Measurements from ENCODE around the gene CELSR1.
"Not testable (repeated sequence)": the region's sequence is repeated elsewhere in the genome, so short reads cannot be mapped to it uniquely, and the experiment has no call there.

CELSR1 gene

DNA sequence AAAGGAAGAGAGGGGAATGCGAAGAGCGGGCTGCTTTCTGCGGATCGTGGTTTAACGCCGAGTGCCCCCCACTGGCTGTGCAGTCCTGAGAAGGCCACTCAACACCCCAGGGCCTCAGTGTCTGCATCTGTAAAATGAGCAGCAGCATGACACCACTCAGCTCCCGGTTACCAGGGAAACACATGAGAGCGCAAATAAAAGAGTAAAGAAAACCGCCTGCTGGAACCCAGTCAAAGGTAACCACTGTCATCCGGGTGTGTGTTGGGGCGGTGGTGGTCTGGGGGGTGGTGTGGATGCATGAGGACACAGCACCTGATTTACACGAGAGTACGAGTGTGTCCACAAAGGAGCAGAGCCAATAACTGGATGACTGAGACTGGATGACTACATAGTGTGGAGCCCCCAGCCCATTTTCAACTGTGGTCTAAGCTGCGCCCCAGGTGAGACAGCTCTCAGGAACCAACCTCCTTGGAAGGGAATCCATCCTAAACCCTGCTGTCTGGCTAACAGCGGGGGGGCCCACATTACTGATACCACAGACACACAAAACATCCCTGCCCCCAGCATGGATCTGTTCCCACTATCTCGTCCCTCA is 5.7 kb downstream of the CELSR1 start:
- DNase-seq = no peak

DNA sequence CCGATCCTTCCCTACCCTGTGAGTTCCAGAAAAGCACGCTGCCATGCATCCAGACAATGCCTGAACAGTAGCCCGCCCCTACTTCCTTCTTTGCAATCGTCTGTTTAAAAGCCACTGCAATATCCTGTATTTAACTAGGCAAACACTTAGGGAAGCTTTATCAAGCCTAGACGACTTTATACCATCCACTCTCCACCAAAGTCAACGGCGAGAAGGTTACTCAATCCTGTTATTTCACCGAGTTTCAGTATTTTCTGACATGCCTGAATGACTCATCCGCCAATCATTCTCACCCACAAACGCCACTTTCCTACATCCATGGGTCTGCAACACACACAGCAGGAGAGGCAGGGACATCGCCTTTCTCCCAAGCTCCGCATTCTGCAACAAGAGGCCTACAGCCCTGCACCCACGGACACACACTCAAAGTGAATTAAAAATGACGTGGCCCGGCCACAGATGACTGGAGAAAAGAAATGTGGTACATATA is 9.3 kb downstream of the CELSR1 start:
- DNase-seq = no peak

DNA sequence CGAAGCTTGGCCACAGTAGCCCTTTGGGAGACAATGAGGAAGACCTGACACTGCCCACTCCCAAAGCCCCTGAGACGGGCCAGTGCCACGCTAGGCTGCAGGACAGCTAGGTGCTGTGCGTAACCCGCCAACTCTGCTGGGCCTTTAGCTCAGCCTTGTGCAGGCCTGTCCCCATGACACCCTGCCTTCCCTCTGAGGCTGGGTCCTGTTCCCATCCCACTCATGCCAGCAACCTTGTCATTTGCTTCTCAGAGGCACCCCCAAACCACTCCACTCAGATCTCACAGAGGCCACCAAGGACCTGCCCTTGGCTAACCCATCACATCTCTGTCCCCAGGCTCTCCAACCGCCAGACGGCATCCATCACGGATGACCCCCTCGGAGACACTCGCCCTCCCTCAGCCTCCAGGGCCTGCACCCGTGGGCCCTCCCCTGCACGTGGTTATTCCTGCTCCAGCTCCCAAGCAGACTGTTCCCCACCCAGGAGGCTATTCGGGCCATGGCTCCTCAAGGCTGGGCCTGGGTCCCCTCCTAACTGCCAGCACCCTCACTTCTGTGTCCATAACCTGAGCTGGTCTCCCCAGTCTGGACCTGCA is 11.1 kb downstream of the CELSR1 start:
- no peak for DNase-seq

GRCh38 chr22:46525389-46526243 is 11.8 kb downstream of the CELSR1 start:
- no peak for DNase-seq

DNA sequence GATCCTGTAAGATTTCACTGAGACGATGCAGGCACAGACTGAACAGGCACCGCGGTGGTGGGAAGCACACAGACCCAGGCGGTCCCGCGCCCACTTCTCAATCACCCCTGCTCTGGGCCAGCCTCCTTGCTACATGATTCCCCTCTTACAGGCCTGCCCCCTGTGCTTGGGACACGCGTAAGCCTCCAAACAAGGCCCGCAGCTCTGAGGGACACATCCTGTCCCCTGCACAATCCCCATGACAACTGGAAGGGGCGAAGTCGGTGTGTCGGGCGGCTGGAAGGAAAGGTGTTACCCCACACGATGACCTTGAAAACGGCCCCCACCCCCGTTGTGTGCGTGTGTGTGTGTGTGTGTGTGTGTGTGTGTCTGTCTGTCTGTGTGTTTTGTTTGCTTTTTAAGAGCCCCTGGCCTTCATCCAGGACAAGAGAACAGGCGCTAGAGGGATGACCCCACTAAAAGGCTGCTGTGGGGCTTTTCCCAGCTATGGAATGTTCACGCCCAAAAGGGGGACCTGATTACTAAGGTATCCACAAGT is 13.1 kb downstream of the CELSR1 start:
- no peak for DNase-seq

- no peak for DNase-seq
Measured at GRCh38 chr22:46522797-46523196, 14.6 kb downstream of the CELSR1 start.

DNA sequence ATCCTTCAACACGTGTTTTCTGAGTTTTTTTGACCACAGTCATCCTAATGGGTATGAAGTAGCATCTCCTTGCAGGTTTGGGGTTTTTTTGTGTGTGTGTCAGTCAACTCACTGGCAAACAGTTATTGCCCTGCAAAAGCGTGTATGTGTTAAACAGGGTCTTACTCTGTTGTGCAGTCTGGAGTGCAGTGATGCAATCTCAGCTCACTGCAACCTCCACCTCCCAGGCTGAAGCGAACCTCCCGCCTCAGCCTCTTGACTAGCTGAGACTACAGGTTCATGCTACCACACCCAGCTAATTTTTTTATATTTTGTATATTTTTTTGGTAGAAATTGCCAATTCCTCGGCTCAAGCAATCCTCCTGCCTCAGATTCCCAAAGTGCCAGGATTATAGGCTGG is 15.4 kb downstream of the CELSR1 start:
- DNase-seq = no peak

DNA sequence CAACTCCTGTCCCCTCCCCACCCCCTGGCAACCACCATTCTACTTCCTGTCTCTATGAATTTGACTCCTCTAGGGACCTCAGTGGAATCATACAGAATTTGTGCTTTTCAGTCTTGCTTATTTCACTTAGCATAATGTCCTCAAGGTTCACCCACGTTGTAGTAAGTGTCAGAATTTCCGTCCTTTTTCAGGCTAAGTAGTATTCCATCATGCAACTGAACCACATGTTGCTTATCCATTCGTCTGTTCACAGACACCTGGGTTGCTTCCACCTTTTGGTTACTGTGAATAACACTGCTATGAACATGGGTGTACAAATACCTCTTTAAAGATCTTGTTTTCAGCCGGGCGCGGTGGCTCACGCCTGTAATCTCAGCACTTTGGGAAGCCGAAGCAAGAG is 16.5 kb downstream of the CELSR1 start:
- no peak for DNase-seq

DNA sequence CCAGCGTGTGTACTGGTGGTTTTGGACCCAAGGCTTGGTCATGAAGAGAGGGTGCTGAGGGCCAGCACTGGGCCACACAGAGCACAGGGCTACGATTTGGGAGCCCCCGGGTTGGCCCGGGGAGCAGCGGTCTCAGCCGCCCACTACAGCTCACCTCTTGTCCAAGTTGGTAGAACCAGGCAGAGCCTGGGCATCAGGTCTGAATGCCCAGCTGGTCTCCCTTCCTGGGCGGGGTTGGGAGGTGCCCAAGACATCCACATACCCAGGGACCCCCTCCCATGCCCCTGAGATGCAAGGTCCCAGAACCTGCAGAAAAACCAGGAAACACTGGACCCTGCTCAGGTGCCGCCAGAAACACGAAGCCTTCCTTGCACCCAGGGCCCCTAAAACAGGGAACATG is 18.0 kb downstream of the CELSR1 start:
- DNase-seq = no peak

- DNase-seq = no peak
Measured at GRCh38 chr22:46518542-46519325, 18.7 kb downstream of the CELSR1 start.

GRCh38 chr22:46518038-46518437 is 19.4 kb downstream of the CELSR1 start:
- DNase-seq = no peak

DNA sequence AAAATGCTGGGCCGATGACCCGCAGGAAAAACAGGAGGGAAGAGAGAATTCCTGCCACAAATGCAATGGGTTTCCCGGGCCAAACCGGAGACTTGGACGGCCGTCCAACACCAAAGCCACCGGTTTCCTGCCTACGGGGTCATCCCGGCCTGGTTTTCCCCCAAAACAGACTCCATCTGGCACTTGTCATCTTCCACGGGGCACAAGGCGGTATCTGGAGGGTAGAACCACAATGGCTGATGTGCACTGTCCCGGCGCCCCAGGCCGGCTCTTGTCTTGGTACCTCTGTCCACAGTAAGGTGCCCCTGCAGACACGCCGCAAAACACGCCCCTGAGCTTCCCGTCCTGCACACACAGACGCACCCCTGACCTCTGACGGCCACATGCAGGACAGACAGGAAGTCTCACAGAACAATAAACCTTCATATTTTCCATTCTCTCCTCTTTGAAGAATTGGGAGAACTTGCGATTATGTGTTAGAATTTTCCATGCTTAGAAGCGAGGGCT is 20.1 kb downstream of the CELSR1 start:
- DNase-seq = no peak

GRCh38 chr22:46516638-46517037 is 20.8 kb downstream of the CELSR1 start:
- no peak for DNase-seq

DNA sequence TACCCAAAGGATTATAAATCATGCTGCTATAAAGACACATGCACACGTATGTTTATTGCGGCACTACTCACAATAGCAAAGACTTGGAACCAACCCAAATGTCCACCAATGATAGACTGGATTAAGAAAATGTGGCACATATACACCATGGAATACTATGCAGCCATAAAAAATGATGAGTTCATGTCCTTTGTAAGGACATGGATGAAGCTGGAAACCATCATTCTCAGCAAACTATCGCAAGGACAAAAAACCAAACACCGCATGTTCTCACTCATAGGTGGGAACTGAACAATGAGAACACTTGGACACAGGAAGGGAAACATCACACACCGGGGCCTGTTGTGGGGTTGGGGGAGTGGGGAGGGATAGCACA is 21.3 kb downstream of the CELSR1 start:
- DNase-seq = not testable (repeated sequence)

GRCh38 chr22:46515208-46516111 is 22.0 kb downstream of the CELSR1 start:
- no peak for DNase-seq

- no peak for DNase-seq
Measured at GRCh38 chr22:46514592-46515207, 22.7 kb downstream of the CELSR1 start.

GRCh38 chr22:46513908-46514550 is 23.4 kb downstream of the CELSR1 start:
- no peak for DNase-seq

DNA sequence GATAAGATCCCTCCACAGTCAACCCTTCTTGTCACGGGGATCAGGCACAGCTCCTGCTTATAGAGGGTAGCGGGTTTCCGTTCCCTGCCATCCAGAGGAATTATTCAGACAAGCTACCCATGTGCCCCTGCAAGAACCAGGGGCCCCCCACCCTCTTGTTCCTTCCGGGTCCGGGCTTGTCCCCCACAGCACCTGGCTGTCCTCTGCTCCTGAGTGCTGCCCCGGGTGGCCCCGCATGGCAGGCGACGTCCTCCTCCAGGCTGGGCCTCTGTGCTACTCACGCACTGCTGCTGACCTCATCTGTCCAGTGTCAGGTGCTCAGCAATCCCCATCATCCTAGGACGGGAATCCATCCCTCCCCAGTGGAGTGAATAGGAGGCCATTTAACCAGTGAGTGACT is 24.7 kb downstream of the CELSR1 start:
- no peak for DNase-seq

GRCh38 chr22:46512039-46512370 is 25.4 kb downstream of the CELSR1 start:
- no peak for DNase-seq

- no peak for DNase-seq
Measured at GRCh38 chr22:46511151-46512038, 26.0 kb downstream of the CELSR1 start.
